Small intestine (tissue), 7 donors: Measurements from ENCODE around the gene CASKIN1. TPM values are rescaled to one million over a fixed set of nuclear protein-coding genes. Genes with fewer than 3 reads are reported as not detected.

Source experiments
- DNase-seq, 2 donors: peaks; one replicate each; pipeline versions ENCODE4 v3.0.0 to v3.0.0-alpha.2; 2013
- FAIRE-seq: peaks from 2 replicates; lab custom pipeline; 2012; peaks lifted over from hg19 to GRCh38; lab: Jason Lieb, UNC
- H3K27ac ChIP-seq, 3 donors: one replicate each; pipeline ENCODE4 v1.5.1; 2013; ENCODE audit warnings: low read length in 2 of 3, mild to moderate bottlenecking in 2 of 3, control low read depth in 1 of 3, inconsistent platforms in 1 of 3, low read depth in 1 of 3, moderate library complexity in 1 of 3
- H3K27me3 ChIP-seq, 3 donors: one replicate each; pipeline ENCODE4 v1.6.1; 2013; ENCODE audit warnings: low read length in 3 of 3, inconsistent platforms in 1 of 3; ENCODE audit not compliant: control insufficient read depth in 3 of 3, insufficient read depth in 3 of 3
- H3K36me3 ChIP-seq, 3 donors: one replicate each; pipeline ENCODE4 v1.6.1; 2013; ENCODE audit warnings: low read length in 3 of 3, inconsistent platforms in 1 of 3, low read depth in 1 of 3, mild to moderate bottlenecking in 1 of 3, moderate library complexity in 1 of 3; ENCODE audit not compliant: control insufficient read depth in 3 of 3, insufficient read depth in 2 of 3
- H3K4me1 ChIP-seq, 3 donors: one replicate each; pipeline ENCODE4 v1.6.1; 2013; ENCODE audit warnings: low read length in 2 of 3, inconsistent platforms in 1 of 3, low read depth in 1 of 3, mild to moderate bottlenecking in 1 of 3, moderate library complexity in 1 of 3; ENCODE audit not compliant: control insufficient read depth in 3 of 3, insufficient read depth in 2 of 3
- H3K4me3 ChIP-seq, 3 donors: one replicate each; pipeline ENCODE4 v1.5.1; 2013; ENCODE audit warnings: low read length in 3 of 3, control low read depth in 1 of 3, inconsistent platforms in 1 of 3, low read depth in 1 of 3, mild to moderate bottlenecking in 1 of 3, moderate library complexity in 1 of 3
- H3K9me3 ChIP-seq, 2 donors: one replicate each; pipeline ENCODE4 v1.6.1; 2013; ENCODE audit warnings: low read depth in 1 of 2, low read length in 1 of 2; ENCODE audit not compliant: control insufficient read depth in 2 of 2, insufficient read depth in 1 of 2
- WGBS, 3 donors: extraction: QIAGEN DNeasy Blood & Tissue Kit; methylation state at CpG; one replicate each; pipeline ENCODE4 v1.1.7; 2013; 5-methylcytosine and 5-hydroxymethylcytosine counted together
- polyA plus RNA-seq, 4 donors: library from polyadenylated mRNA; stranded (reverse) in 3 of 4; unstranded in 1 of 4; fragments of 200-250 nt in 3 of 4; fragments of 120-200 nt in 1 of 4; gene quantifications; one replicate each; pipeline versions ENCODE4 v1.2.1 to v1.2.3, GENCODE V29; 2013
- donor health status: healthy with polysubstance abuse.
- donor health status: control.
- donor health status: control.
- donor health status: Bipolar disorder and iron deficiency.
- donor health status: healthy.

The CASKIN1 gene
- polyA plus RNA-seq, 4 donors: 0.27 to 1.1 (median 0.51) TPM

GRCh38 chr16:2155091-2155950 is 41.1 kb downstream of the CASKIN1 start, which contains the start of gene TRAF7:
TSS of gene TRAF7 (plus strand) at chr16:2155782. CDS start at chr16:2163921, 8,139 bp downstream.
- H3K9me3 ChIP-seq: no peaks in the 10 kb centered on the region
- DNase-seq (peak; percentile 100), FAIRE-seq (peak; percentile 62)
- peaks cover 2 to 66% (median 17%) of the 10 kb centered on the region in 3 donors for H3K4me1 ChIP-seq
- H3K36me3 ChIP-seq: peaks cover 0 to 74% (median 0%) of the 10 kb centered on the region in 3 donors
- 0% methylated on average over 75 to 94 of the region's 94 CpGs for WGBS, 3 donors
- no peaks in the 10 kb centered on the region for H3K27me3 ChIP-seq
- peak within 1 kb of the TSS; percentile 63 to 92 (median 88) for H3K27ac ChIP-seq
- H3K4me3 ChIP-seq: peak within 1 kb of the TSS; percentile 65 to 91 (median 81)

GRCh38 chr16:2154533-2155090 is 41.8 kb downstream of the CASKIN1 start:
- no peak for FAIRE-seq

GRCh38 chr16:2152695-2153506 is 43.5 kb downstream of the CASKIN1 start:
- FAIRE-seq (no peak), DNase-seq (peak; percentile 82 to 87)
- H3K4me1 ChIP-seq: peaks cover 0 to 62% (median 7%) of the 10 kb centered on the region in 3 donors
- no peaks in the 10 kb centered on the region for H3K9me3 ChIP-seq
- 7 to 29% (median 15%) methylated on average over 19 to 25 of the region's 25 CpGs for WGBS, 3 donors
- peaks cover 0 to 8% (median 0%) of the 10 kb centered on the region in 3 donors for H3K27me3 ChIP-seq
- H3K4me3 ChIP-seq: peak overlapping the region; percentile 55 to 91 (median 56)
- peak overlapping the region; percentile 75 to 92 (median 90) for H3K27ac ChIP-seq
- peaks cover 0 to 61% (median 0%) of the 10 kb centered on the region in 3 donors for H3K36me3 ChIP-seq

More at GRCh38 chr16:2154533-2155090, 41.8 kb downstream of the CASKIN1 start:
- peak overlapping the region; percentile 56 to 91 (median 71) for H3K4me3 ChIP-seq
- DNase-seq: no peak
- peaks cover 0 to 74% (median 0%) of the 10 kb centered on the region in 3 donors for H3K36me3 ChIP-seq
- H3K4me1 ChIP-seq: peaks cover under 1 to 67% (median 12%) of the 10 kb centered on the region in 3 donors
- no peaks in the 10 kb centered on the region for H3K9me3 ChIP-seq
- H3K27ac ChIP-seq: peak overlapping the region; percentile 57 to 92 (median 88)
- H3K27me3 ChIP-seq: peaks cover 0 to 2% (median 0%) of the 10 kb centered on the region in 3 donors
- 1 to 3% (median 1%) methylated on average over 23 of the region's 23 CpGs for WGBS, 3 donors

GRCh38 chr16:2151188-2152091 is 45.0 kb downstream of the CASKIN1 start:
- peak overlapping the region; percentile 9 to 20 (median 19) for H3K27ac ChIP-seq
- 54 to 66% (median 64%) methylated on average over 12 to 13 of the region's 13 CpGs for whole genome bisulfite sequencing, 3 donors
- H3K4me3 ChIP-seq: no peak overlapping the region
- peaks cover 0 to 10% (median 0%) of the 10 kb centered on the region in 3 donors for H3K27me3 ChIP-seq
- H3K36me3 ChIP-seq: peaks cover 0 to 57% (median 0%) of the 10 kb centered on the region in 3 donors
- DNase-seq (peak in 1 of 2 donors; percentile 3), FAIRE-seq (no peak)
- no peaks in the 10 kb centered on the region for H3K9me3 ChIP-seq
- peaks cover 3 to 56% (median 3%) of the 10 kb centered on the region in 3 donors for H3K4me1 ChIP-seq

GRCh38 chr16:2150418-2151187 is 45.8 kb downstream of the CASKIN1 start:
- H3K4me3 ChIP-seq: no peak overlapping the region
- H3K27me3 ChIP-seq: peaks cover 0 to 10% (median 0%) of the 10 kb centered on the region in 3 donors
- peak overlapping the region; percentile 12 to 28 (median 19) for H3K27ac ChIP-seq
- 18 to 42% (median 29%) methylated on average over 18 of the region's 18 CpGs for WGBS, 3 donors
- H3K36me3 ChIP-seq: peaks cover 0 to 57% (median 0%) of the 10 kb centered on the region in 3 donors
- no peaks in the 10 kb centered on the region for H3K9me3 ChIP-seq
- peaks cover 3 to 56% (median 3%) of the 10 kb centered on the region in 3 donors for H3K4me1 ChIP-seq
- FAIRE-seq (no peak), DNase-seq (peak; percentile 54 to 61)

GRCh38 chr16:2149630-2150417 is 46.6 kb downstream of the CASKIN1 start:
- no peak for DNase-seq
- peak overlapping the region in 2 of 3 donors; percentile 28 to 41 for H3K27ac ChIP-seq

More at GRCh38 chr16:2149630-2150417, 46.6 kb downstream of the CASKIN1 start:
- Histone ChIP-seq H3K27me3 (peaks cover 0 to 10% (median 0%) of the 10 kb centered on the region in 3 donors), H3K36me3 (peaks cover 0 to 54% (median 0%) of the 10 kb centered on the region in 3 donors), H3K9me3 (no peaks in the 10 kb centered on the region), H3K4me3 (peak overlapping the region in 1 of 3 donors; percentile 26), H3K4me1 (peaks cover 3 to 56% (median 3%) of the 10 kb centered on the region in 3 donors)
- FAIRE-seq: no peak
- WGBS, 3 donors: 44 to 54% (median 51%) methylated on average over 20 to 24 of the region's 24 CpGs
